Iris pigment epithelial cell (primary cell): ENCODE results near the gene BDNF.
"Not testable (repeated sequence)": the region's sequence is repeated elsewhere in the genome, so short reads cannot be mapped to it uniquely, and the experiment has no call there.

Experiments used
- DNase-seq: peaks from one replicate; pipeline ENCODE4 v3.0.0-alpha.2; 2011; ENCODE audit warnings: low read depth

The BDNF gene

DNA sequence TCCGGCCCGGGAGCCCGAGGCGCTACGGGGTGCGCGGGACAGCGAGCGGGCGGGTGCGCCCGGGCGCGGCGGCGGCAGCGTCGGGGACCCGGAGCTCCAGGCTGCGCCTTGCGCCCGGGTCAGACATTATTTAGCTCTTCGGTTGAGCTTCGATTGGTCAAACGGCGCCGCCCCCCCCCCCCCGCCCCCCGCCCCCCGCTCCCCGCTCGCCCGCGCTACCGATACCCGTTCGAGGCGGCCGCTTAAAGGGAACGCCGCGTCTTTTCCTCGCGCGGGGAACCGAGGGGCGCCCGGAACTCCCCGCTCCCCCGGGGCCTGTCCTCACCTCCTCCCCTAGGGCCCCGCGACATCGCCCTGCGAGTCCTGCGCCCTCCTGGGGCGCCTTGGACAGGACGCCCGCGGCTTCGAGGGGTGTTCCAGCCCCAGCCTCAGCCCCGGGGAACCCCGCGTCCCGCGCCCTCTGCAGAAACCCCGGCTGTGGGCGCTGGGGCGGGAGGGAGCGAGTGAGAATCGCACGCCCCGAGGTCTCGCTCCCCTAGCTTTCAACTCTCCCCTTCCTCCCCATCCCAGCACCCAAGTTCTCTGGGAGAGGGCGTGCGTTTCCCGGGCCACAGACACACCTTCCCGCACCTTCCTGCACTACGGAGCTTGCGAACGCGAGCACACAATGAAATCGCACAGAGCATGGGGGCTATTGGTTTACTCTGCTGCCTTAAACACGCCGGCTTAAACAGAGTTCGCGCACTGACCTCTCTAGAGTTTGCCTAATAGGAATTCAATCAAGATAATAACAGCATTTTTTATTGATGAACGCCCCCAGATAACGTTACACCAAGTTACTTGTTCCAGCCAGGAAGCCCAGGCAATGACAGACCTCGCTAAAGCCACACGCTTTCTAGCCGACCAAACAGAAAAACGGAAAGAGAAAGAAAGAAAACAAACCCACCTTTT lies at the start of gene BDNF:
Gene BDNF, minus strand, starts transcription at position 105 of the 951 bp plus-strand sequence. CDS start 41,891 bp downstream, outside the sequence.
- peak; percentile 73 for DNase-seq

DNA sequence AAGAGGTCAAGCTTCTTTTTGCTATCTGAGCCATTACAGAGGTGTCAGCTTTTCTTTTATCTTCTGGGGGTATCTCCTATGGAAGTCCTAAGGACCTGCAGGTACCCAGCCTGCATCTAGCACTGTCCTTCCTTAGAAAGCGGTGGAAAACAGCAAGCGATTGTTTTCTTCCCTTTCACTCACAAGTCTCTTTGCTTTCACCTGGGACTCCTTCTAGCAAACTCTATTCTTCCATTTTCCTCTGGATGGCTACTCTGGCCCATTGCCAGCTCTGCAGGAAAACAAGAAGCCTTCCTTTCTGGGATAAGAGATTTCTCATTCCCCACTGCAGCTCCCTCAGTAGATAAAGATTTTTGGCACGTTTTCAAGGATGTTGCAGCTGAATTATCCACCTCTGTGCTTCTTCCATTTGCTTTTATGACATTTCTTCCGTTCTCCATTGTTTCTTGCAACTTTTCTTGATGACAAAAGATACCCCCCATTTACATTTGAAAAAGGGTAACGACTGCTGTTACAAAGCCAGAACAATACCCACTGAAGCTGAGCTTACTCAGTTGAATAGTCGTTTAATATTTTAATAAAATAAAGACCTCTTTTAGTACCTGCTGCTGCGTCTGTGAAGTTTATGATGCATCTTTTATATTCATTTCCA lies 40.2 kb upstream of the BDNF start:
- DNase-seq = no peak

DNA sequence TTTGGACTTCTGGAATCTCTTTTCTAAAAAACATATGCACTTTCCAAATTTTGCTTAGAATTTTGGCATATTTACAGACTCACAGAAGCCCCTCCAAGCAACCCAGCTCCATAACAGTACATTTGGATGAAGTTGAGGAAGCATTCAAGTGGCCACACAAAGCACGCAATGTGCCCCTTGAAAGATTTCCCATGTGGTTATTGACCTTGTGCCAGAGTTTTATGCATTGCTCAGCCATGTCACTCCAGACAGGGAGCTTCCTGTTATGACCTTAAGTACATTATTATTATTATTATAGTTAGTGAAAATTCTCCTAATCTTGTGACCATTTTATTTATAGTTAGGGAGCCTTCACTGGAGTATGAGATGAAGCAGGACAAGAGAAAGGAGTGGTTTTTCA lies 35.0 kb upstream of the BDNF start:
- peak; percentile 67 for DNase-seq

GRCh38 chr11:27731803-27732202 lies 31.5 kb upstream of the BDNF start:
- DNase-seq = not testable (repeated sequence)

DNA sequence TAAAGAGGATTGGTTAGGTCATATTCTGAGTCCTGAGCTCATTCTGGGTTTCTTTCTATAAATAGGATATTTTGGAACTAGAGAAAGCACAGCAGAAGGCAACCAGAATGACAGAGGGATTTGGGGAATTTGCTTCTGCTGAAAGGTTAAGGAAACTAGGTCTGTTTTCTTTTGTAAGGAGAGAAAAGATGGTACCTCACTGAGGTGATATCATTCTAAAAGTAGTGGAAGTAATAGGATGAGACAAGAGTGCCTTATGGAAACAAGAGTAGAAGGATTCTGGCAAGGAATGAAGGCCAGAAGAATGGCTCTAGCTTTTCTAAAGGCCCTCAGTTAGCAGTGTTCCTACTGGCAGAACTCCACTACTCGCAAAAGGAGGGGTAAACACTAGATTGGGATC lies 26.7 kb upstream of the BDNF start:
- DNase-seq = no peak

DNA sequence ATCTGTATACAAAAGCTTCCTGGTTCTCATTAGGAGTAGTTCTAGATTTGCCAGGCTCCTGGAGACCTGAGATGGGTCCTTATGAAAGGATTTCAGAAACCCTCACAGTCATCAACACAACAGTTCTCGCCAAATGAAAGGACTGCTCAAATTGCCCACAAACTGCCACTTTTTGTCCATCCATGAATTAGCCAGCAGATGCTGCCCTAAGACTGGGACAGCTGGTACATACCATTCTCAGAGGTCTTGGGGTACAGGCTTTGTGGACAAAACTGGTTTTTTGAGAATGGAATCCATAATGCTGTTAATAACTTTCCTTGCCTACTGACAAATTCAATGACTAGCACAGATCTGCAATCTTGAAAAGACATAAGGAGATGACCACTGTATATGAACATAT lies 23.4 kb upstream of the BDNF start:
- DNase-seq = peak; percentile 29

DNA sequence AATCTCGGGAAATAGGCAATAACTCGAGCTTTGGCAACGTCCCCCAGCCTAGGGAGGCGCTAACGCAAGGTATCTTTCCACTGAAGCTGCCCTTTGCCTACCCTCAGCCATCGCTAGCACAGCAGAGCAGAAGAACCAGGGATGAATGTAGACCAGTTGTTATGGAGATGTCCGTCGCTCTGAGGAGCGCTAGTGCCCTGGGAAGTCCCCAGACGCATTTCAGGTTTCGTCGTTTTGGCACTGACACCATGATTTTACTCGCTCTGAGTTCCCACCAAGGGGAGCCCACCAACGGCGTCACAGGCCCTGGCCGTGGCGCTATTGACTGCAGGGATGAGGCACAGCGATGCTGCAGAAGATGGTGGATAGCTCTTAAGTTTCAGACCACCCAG lies 22.7 kb upstream of the BDNF start:
- DNase-seq = peak; percentile 35

DNA sequence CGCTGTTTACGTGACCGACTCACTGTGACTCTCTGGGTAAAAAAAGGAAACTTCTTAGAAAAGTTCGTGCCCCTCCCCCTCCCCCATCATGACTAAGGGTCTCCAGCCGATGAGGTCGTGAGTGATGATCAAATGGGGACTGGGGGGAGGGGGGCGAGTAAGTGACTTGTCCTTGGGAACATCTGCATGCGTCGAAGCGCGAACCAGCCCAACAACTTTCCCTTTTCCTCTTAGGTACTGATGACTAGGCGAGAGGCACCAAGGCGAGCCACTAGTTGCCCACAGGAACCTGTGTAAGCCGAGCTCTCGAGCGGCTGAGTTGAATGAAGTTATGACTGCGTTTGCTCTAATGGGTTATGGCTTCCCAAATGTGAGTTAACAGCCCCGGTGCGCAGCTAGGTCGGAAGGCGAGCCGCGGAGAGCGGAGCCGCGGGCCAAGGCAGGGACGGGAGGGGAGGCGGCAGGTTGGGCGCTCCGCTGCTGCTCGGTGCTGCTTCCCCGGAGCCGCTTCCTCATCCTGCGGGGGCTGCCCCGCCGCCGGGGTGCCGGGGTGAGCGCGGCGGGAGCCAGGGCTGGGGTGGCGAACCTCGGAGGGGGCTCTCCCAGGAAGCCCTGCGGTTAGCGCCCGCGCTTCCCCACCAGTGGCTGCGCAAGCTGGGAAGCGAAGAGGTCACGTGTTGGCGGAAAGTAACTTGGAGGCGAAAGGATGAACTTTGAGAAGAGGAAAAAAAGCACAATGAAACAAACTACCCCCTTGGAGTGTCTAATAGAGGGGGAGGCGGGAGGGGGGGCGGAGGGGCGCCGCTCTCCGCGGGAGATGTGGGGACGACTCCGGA lies 22.1 kb upstream of the BDNF start:
- DNase-seq = peak; percentile 72

DNA sequence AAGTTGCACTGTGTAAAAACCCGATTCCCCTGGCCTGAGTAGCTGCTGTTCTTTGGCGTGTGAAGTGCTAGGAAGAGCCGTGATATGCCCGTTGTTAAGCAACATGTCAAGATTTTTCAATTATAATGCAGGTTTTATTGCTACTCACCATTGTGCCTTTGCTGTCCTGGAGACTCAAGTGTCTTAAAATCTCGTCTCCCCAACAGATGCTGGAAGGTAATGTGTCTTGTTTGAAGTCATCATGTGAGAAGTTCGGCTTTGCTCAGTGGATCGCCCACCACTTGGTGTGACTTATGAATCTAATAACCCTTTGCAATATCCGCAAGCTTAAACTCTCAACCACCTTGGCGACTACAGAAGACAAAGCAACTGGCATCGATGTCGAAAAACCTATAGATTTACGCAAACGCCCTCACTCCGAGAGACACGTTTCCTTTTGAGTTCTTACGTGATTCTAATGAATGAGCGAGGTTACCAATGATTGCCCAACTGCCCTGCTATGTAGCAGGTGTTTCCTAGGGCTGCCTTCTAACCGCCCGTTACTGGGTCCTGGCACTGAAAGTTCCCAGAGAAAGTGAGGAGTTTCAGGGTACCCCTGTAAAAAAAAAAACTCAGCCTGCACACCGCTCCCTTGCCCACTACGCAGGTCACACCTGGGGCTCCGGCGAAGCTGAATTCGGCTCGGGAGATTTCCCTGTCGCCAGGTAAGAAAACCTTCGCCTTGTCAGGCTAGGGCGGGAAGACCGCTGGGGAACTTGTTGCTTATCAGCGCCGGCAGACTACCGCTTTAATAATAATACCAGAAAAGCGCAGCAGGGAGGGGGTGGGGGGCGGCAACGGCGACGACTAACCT lies 21.2 kb upstream of the BDNF start:
- no peak for DNase-seq

- peak; percentile 62 for DNase-seq
These were observed 20.1 kb upstream of the BDNF start for GRCh38 chr11:27720277-27720830.

- DNase-seq = no peak
These were observed 19.3 kb upstream of the BDNF start for GRCh38 chr11:27719546-27719925.

DNA sequence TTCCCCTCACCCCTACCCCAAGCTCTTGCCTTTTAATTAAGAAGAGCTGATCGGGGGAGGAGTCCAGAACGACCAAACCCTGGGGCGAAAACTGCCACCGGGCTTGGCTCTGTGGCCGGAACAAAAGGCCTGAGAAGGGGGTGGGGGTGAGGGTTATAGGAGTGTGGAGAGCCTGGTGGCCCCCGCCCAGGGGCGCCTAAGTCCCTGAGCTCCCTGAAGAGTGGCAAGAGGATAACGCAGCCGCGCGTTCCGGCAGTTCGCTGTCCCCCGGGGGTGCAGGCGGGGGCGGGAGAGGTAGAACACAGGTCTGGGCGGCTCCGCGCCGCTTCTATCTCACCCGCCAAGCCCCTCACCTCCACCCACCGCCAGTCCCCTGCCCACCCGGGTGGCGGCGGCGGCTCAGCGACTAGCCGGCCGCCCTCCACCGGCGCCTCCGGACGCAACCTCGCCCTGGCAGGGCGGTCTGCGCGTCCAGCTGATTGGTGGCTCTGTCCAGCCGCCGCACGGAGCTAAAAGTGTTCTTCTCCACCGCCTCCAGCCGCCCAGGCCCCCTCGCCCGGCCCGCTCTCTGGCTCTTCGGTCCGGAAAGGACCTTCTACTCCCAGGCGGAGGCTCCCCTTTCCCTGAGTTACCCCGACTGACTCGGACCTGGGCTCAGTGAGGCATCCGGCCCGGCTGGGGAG lies 18.7 kb upstream of the BDNF start:
- peak; percentile 69 for DNase-seq

DNA sequence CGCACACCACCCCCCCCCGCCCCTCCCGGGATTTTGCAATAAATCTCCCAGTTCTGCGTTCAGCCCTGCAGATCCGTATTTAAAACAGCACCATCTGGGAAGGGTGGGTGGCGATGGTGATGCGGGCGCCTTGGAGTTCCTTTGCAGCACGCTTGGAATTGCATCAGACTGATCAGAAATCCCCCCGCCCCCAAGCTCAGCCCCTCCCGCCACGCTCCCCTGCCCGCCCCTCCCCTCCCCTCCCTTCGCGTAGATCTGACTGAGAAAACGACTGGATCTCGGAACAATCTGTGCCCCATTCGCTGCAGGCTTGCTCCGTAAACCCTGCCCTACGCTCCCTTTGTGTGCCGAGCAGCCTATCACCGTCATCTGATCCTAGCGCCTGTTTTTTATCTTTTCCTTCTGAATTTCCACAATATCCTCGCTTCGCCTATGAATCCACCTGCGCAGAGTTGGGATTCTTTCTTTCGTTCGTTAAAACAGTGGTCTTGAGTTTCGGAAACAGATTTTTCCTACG lies 18.1 kb upstream of the BDNF start:
- peak; percentile 96 for DNase-seq

DNA sequence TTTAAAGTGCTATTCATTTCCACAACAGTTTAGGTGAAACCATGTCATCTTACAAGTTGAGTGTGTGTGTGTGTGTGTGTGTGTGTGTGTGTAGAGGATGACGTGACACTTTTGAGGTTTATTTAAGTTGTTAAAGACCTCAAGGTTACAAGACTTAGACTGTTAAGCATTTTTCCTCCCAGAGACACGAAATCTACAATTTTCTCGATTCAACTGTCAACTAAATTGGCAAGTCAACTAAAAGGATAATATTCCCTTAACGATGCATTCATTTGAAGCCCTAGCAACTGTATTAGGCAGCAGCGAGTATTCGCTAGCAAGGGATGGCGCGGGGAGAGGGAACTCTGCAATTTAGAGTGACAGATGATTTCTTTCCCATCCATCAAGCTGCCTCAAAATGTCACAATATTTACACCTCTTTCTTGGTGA lies 17.6 kb upstream of the BDNF start:
- DNase-seq = peak; percentile 37

- peak; percentile 57 for DNase-seq
These were observed 17.1 kb upstream of the BDNF start for GRCh38 chr11:27717377-27717776.

- DNase-seq = peak; percentile 63
These were observed 16.6 kb upstream of the BDNF start for GRCh38 chr11:27716835-27717234.

GRCh38 chr11:27716216-27716615 lies 16.0 kb upstream of the BDNF start:
- no peak for DNase-seq

GRCh38 chr11:27711725-27712124 lies 11.5 kb upstream of the BDNF start:
- DNase-seq = no peak

DNA sequence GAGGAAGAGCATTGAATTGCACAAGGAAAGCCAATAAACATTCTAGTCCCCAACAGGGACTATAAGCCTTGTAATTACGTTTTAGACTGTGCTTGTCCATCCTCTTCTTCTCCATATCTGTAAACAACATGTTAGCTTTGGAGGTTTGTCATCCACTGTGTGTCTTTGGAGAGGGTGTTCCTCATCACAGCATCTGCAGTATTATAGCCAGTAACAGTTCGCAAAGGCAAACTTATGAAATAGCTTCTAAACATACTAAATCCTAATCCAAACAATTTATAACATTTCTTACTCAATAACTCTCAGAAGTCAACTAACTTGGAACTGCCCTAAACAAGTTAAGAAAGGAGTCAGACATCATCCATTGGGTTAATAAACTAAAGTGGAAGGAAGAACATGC lies 10.3 kb upstream of the BDNF start:
- peak; percentile 67 for DNase-seq

DNA sequence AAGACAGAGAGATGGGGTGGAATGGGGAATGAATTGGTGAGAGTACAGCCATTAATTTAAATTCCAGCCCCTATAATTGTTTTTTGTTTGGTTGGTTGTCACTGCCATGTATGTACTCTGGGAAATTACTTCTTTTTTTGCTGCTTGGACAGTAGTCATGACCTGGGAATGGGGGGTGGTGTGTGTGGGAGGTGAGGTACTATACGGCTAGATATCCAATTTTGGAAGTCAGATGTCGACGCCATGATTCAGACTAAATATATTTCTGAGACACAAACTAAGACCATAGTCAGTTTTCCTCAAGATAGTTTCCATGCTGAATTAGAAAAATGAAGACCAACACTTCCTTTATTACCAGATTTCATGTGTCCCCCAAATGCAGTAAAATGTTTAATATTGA lies 7.4 kb upstream of the BDNF start:
- no peak for DNase-seq
